Measurements from ENCODE around the gene APBA3. TPM values are rescaled to one million over a fixed set of nuclear protein-coding genes. Genes with fewer than 3 reads are reported as not detected.

Gene APBA3
- total RNA-seq, 1 experiment from 2014 or later = 34.0 TPM

DNA sequence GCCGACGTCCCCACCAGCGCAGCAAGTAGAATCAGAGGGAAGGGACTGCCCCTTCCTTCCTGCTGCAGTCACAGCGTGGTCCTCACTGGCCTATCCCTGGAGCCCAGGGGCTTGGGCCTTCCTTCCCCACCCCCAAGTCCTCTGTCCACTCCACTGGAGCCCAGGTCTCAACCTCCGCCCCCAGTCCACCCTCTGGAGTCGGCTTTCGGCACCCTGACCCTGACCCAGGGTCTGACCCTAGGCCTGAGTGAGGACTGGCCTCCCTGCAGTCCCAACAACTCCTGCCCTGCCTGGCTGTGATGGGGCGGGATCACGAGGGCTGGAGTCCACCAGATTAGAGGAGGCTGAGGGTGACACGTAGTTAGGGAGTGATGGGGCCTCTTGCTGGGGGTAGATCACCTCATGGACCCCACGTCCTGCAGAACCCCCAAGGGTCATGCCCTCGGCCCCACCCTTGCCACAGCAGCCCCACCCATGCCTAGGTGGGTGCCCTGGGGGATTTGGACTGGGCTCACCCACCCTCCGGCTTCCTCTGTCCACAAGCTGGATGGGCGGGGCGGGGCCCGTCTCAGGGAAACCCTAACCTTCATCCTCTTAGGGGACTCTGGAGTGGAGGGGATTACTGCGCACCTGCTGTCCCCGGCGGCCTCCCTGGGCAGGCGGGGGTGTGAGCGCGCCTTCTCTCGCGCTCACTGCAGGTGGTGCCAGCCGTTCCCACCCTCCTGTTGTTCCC is 6.7 kb upstream of the APBA3 start:
- ATAC-seq = no peak
- intact Hi-C loops (cut with micrococcal nuclease; ENCODE audit: unreplicated experiment) (no loop called here), in situ Hi-C loops (cut with HindIII; ENCODE audit: low pct_unique_long_range_greater_than_20kb, low sequenced_read_pairs) (no loop called here)
- ChIA-PET CTCF (no interaction called here), POLR2A (interaction anchor here (0.6 kb wide), 1 partner anchor 638 kb away, joined by 3 read pairs; no protein-coding TSS in a partner anchor)
- Histone ChIP-seq H3K9me3 (ENCODE audit: control insufficient read depth, insufficient read depth, low read depth, low read length) (no peaks in the 10 kb centered on the region), H3K36me3 (ENCODE audit: control insufficient read depth, insufficient read depth, low read length) (no peaks in the 10 kb centered on the region), H3K4me3 (ENCODE audit: low read depth in 2 of 2, low read length in 2 of 2) (no peak overlapping the region), H3K27me3 (ENCODE audit: control insufficient read depth, insufficient read depth, low read length) (no peaks in the 10 kb centered on the region), H3K4me1 (ENCODE audit: control insufficient read depth, insufficient read depth, low read length) (peaks cover 2% of the 10 kb centered on the region), H3K27ac (ENCODE audit: low read length) (no peak overlapping the region)
- no TSS peak for BruUV-seq (replicated peaks)
- no peak for TF ChIP-seq TCF7L2 (IDR thresholded peaks at IDR 0.05; ENCODE audit: low read depth, low read length)
- TF ChIP-seq, protein P1, sequence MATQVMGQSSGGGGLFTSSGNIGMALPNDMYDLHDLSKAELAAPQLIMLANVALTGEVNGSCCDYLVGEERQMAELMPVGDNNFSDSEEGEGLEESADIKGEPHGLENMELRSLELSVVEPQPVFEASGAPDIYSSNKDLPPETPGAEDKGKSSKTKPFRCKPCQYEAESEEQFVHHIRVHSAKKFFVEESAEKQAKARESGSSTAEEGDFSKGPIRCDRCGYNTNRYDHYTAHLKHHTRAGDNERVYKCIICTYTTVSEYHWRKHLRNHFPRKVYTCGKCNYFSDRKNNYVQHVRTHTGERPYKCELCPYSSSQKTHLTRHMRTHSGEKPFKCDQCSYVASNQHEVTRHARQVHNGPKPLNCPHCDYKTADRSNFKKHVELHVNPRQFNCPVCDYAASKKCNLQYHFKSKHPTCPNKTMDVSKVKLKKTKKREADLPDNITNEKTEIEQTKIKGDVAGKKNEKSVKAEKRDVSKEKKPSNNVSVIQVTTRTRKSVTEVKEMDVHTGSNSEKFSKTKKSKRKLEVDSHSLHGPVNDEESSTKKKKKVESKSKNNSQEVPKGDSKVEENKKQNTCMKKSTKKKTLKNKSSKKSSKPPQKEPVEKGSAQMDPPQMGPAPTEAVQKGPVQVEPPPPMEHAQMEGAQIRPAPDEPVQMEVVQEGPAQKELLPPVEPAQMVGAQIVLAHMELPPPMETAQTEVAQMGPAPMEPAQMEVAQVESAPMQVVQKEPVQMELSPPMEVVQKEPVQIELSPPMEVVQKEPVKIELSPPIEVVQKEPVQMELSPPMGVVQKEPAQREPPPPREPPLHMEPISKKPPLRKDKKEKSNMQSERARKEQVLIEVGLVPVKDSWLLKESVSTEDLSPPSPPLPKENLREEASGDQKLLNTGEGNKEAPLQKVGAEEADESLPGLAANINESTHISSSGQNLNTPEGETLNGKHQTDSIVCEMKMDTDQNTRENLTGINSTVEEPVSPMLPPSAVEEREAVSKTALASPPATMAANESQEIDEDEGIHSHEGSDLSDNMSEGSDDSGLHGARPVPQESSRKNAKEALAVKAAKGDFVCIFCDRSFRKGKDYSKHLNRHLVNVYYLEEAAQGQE (IDR thresholded peaks at IDR 0.05; ENCODE audit: insufficient read depth in 1 of 2, low read depth in 2 of 2, low read length in 1 of 2) = no peak
- TF ChIP-seq, protein P2, sequence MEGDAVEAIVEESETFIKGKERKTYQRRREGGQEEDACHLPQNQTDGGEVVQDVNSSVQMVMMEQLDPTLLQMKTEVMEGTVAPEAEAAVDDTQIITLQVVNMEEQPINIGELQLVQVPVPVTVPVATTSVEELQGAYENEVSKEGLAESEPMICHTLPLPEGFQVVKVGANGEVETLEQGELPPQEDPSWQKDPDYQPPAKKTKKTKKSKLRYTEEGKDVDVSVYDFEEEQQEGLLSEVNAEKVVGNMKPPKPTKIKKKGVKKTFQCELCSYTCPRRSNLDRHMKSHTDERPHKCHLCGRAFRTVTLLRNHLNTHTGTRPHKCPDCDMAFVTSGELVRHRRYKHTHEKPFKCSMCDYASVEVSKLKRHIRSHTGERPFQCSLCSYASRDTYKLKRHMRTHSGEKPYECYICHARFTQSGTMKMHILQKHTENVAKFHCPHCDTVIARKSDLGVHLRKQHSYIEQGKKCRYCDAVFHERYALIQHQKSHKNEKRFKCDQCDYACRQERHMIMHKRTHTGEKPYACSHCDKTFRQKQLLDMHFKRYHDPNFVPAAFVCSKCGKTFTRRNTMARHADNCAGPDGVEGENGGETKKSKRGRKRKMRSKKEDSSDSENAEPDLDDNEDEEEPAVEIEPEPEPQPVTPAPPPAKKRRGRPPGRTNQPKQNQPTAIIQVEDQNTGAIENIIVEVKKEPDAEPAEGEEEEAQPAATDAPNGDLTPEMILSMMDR (IDR thresholded peaks at IDR 0.05) = no peak
- no peak for TF ChIP-seq POLR2AphosphoS5 (IDR thresholded peaks at IDR 0.05; ENCODE audit: low read depth, low read length)
- TF ChIP-seq SIN3A (IDR thresholded peaks at IDR 0.05; ENCODE audit: borderline replicate concordance, insufficient read depth, low read depth, low read length) = no peak
- no peak for DNase-seq (ENCODE audit: low read depth, low spot score)

DNA sequence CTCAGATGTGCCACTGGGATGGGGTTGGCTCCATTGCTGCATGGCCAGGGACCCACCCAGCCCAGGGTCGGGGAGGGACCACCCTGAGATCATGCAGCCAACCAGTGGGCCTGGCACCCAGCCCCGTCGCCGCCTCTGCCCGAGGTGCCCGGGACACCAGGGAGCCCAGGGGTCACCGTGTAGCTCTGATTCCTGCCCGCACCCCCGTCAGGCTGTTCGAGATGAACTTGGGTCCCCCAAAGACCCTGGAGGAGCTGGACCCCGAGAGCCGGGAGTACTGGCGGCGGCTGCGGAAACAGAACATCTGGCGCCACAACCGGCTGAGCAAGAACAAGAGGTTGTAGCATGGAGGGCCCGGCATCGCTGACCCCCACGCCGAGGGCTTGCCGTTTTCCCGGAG is 5.6 kb upstream of the APBA3 start:
- POLR2A ChIA-PET = no interaction called here
- CTCF ChIA-PET = no interaction called here
- BruUV-seq (replicated peaks) = no TSS peak
- H3K9me3 ChIP-seq (ENCODE audit: control insufficient read depth, insufficient read depth, low read depth, low read length) = no peaks in the 10 kb centered on the region
- H3K4me3 ChIP-seq (ENCODE audit: low read depth in 2 of 2, low read length in 2 of 2) = no peak overlapping the region
- no peak for ATAC-seq
- in situ Hi-C loops (cut with HindIII; ENCODE audit: low pct_unique_long_range_greater_than_20kb, low sequenced_read_pairs) (no loop called here), intact Hi-C loops (cut with micrococcal nuclease; ENCODE audit: unreplicated experiment) (no loop called here)
- H3K4me1 ChIP-seq (ENCODE audit: control insufficient read depth, insufficient read depth, low read length) = peaks cover 4% of the 10 kb centered on the region
- DNase-seq (ENCODE audit: low read depth, low spot score) = no peak
- TF ChIP-seq POLR2AphosphoS5 (IDR thresholded peaks at IDR 0.05; ENCODE audit: low read depth, low read length) (no peak), SIN3A (IDR thresholded peaks at IDR 0.05; ENCODE audit: borderline replicate concordance, insufficient read depth, low read depth, low read length) (no peak), TCF7L2 (IDR thresholded peaks at IDR 0.05; ENCODE audit: low read depth, low read length) (no peak)
- TF ChIP-seq, protein P1 (IDR thresholded peaks at IDR 0.05; ENCODE audit: insufficient read depth in 1 of 2, low read depth in 2 of 2, low read length in 1 of 2) = no peak
- TF ChIP-seq, protein P2 (IDR thresholded peaks at IDR 0.05) = no peak
- no peaks in the 10 kb centered on the region for H3K36me3 ChIP-seq (ENCODE audit: control insufficient read depth, insufficient read depth, low read length)
- no peak overlapping the region for H3K27ac ChIP-seq (ENCODE audit: low read length)
- H3K27me3 ChIP-seq (ENCODE audit: control insufficient read depth, insufficient read depth, low read length) = no peaks in the 10 kb centered on the region

All from Panc1 (cell line).